Measurements from ENCODE around the gene NDE1. TPM values are rescaled to one million over a fixed set of nuclear protein-coding genes. Genes with fewer than 3 reads are reported as not detected.

Gene NDE1
- total and polyA plus RNA-seq, 2 of the 8 experiments (the other 6 are each of a cell fraction or from before 2014, with no cell fraction given) = 13.3 to 41.3 TPM

DNA sequence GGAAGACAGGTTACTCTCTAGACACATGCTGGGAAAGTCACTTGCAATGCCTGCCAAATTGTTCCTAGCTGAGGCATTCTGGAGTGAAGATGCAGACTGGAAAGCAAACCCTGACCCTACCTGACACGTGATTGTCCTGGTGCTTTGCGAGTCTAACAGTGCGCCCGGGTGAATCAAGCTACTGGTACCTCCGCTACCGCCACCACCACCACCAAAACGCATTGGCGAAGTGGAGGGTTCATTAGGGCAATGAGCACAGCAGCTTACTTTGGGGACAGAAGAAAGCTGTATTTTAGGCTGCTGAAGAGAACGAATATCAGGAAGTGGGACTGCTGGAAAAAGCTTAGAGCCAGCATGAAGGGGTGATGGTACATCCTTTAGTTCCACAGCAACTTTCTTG, 14.1 kb upstream of the NDE1 start:
- Histone ChIP-seq H2BK120ac (replicated peaks; ENCODE audit: low read depth, low read length) (no peak overlapping the region), H2AK5ac (ENCODE audit: low read depth, low read length) (no peak overlapping the region), H3K36me3 (ENCODE audit: control insufficient read depth in 2 of 4, insufficient read depth in 4 of 4, low read length in 3 of 4) (peaks cover 2 to 60% (median 39%) of the 10 kb centered on the region in 4 experiments), H3K23me2 (ENCODE audit: low read depth, low read length) (no peaks in the 10 kb centered on the region), H3K4me1 (replicated peaks in 1 of 4; ENCODE audit: control insufficient read depth in 3 of 4, insufficient read depth in 4 of 4, low read length in 3 of 4) (no peaks in the 10 kb centered on the region), H4K91ac (replicated peaks; ENCODE audit: insufficient read length, low read length) (no peak overlapping the region), H3K27me3 (replicated peaks in 1 of 4; ENCODE audit: control insufficient read depth in 3 of 4, extremely low read depth in 1 of 4, insufficient read depth in 3 of 4, low read length in 3 of 4) (no peaks in the 10 kb centered on the region), H3K4me2 (ENCODE audit: insufficient read depth in 1 of 2, low read depth in 2 of 2, low read length in 2 of 2) (no peak overlapping the region), H3K18ac (ENCODE audit: extremely low read depth, low read length) (no peak overlapping the region), H2BK5ac (ENCODE audit: low read depth, low read length) (no peak overlapping the region), H3K27ac (ENCODE audit: low read depth, low read length) (no peak overlapping the region; the same call in 1 of the 2 replicates), H3K4ac (replicated peaks; ENCODE audit: insufficient read length, low read depth, low read length) (no peak overlapping the region), H4K8ac (ENCODE audit: extremely low read depth, insufficient read depth, low read length) (no peak overlapping the region), H3K79me2 (ENCODE audit: control insufficient read depth in 1 of 2, insufficient read depth in 2 of 2, low read length in 2 of 2) (peaks cover 0 to 13% of the 10 kb centered on the region in 2 experiments; a peak in 2 of 4 replicates), H3K9ac (replicated peaks in 1 of 4; ENCODE audit: extremely low read depth in 1 of 4, low read depth in 3 of 4, low read length in 3 of 4) (no peak overlapping the region), H4K20me1 (replicated peaks in 1 of 2; ENCODE audit: control insufficient read depth in 1 of 2, insufficient read depth in 2 of 2, low read length in 2 of 2) (peaks cover 0 to 4% of the 10 kb centered on the region in 2 experiments), H2BK15ac (ENCODE audit: low read length) (no peak overlapping the region), H3K9me3 (ENCODE audit: insufficient read depth in 2 of 2, low read depth in 1 of 2, low read length in 1 of 2) (no peaks in the 10 kb centered on the region), H3K23ac (ENCODE audit: insufficient read length) (no peak overlapping the region), H2BK12ac (ENCODE audit: low read depth, low read length) (no peak overlapping the region), H3K4me3 (ENCODE audit: extremely low read depth in 1 of 4, insufficient read depth in 2 of 4, low read depth in 3 of 4, low read length in 4 of 4) (no peak overlapping the region), H2BK20ac (ENCODE audit: low read length) (no peak overlapping the region), H2AFZ (ENCODE audit: low read length) (no peak overlapping the region), H3K14ac (ENCODE audit: insufficient read length) (no peak overlapping the region), H4K5ac (ENCODE audit: insufficient read length, low read depth, low read length) (no peak overlapping the region), H3K79me1 (ENCODE audit: low read depth, low read length) (no peaks in the 10 kb centered on the region), H3K56ac (replicated peaks; ENCODE audit: insufficient read length, low read depth, low read length) (no peak overlapping the region)
- DNase-seq (ENCODE audit: low read depth in 1 of 2, low spot score in 2 of 2) (no peak), FAIRE-seq (no peak)
- ChIA-PET CTCF (ENCODE audit: partially characterized antibody) (interaction anchor here (0.9 kb wide), 1 partner anchor 68 kb away, joined by 3 read pairs; no protein-coding TSS in a partner anchor), POLR2A (ENCODE audit: partially characterized antibody) (no interaction called here)
- WGBS, 2 experiments (ENCODE audit: extremely low coverage in 1 of 2, insufficient coverage in 1 of 2, insufficient read length in 1 of 2, insufficient replicate concordance in 2 of 2, low coverage in 1 of 2, low lambda C conversion rate in 2 of 2, missing lambda C conversion rate in 1 of 2) = 95% methylated on average over 9 of the region's 9 CpGs; no CpG with 5 or more reads in 1 of the 2 experiments
- no peak for TF ChIP-seq HDAC6 (IDR thresholded peaks at IDR 0.05; ENCODE audit: low read depth, low read length)
- no peak for TF ChIP-seq SP4 (IDR thresholded peaks at IDR 0.05; ENCODE audit: low read length)
- TF ChIP-seq NRF1 (IDR thresholded peaks at IDR 0.05; ENCODE audit: low read depth, low read length) = no peak
- no peak for TF ChIP-seq NANOG (IDR thresholded peaks at IDR 0.05; ENCODE audit: insufficient read depth, low read depth, low read length, poor library complexity, severe bottlenecking)
- no peak for TF ChIP-seq CHD1 (IDR thresholded peaks at IDR 0.05; ENCODE audit: low read depth, low read length)
- no peak for TF ChIP-seq SIN3A (conservative IDR thresholded peaks at IDR 0.05 in 1 of 2, IDR thresholded peaks at IDR 0.05 in 1 of 2; ENCODE audit: low read depth in 1 of 2, low read length in 2 of 2)
- no peak for TF ChIP-seq JUN (IDR thresholded peaks at IDR 0.05; ENCODE audit: low read depth, low read length)
- TF ChIP-seq, protein P1, sequence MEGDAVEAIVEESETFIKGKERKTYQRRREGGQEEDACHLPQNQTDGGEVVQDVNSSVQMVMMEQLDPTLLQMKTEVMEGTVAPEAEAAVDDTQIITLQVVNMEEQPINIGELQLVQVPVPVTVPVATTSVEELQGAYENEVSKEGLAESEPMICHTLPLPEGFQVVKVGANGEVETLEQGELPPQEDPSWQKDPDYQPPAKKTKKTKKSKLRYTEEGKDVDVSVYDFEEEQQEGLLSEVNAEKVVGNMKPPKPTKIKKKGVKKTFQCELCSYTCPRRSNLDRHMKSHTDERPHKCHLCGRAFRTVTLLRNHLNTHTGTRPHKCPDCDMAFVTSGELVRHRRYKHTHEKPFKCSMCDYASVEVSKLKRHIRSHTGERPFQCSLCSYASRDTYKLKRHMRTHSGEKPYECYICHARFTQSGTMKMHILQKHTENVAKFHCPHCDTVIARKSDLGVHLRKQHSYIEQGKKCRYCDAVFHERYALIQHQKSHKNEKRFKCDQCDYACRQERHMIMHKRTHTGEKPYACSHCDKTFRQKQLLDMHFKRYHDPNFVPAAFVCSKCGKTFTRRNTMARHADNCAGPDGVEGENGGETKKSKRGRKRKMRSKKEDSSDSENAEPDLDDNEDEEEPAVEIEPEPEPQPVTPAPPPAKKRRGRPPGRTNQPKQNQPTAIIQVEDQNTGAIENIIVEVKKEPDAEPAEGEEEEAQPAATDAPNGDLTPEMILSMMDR (IDR thresholded peaks at IDR 0.05; ENCODE audit: control extremely low read depth in 1 of 3, insufficient read depth in 1 of 3, low read depth in 1 of 3, low read length in 3 of 3) = no peak
- no peak for TF ChIP-seq SAP30 (IDR thresholded peaks at IDR 0.05; ENCODE audit: insufficient read depth, insufficient replicate concordance, low read length)
- TF ChIP-seq RAD21 (IDR thresholded peaks at IDR 0.05 in 1 of 2, conservative IDR thresholded peaks at IDR 0.05 in 1 of 2; ENCODE audit: low read depth in 2 of 2, low read length in 2 of 2) = no peak
- no peak for TF ChIP-seq RFX5 (IDR thresholded peaks at IDR 0.05; ENCODE audit: borderline replicate concordance, low read depth, low read length)

All from H1 (cell line).